ENCODE measurements around the gene CXCL8.
"Not testable (repeated sequence)": the region's sequence is repeated elsewhere in the genome, so short reads cannot be mapped to it uniquely, and the experiment has no call there.

CXCL8 gene

GRCh38 chr4:73740353-73740778 lies at the start of gene CXCL8:
TSS of gene CXCL8 (plus strand) at chr4:73740569. CDS start at chr4:73740659, 90 bp downstream.
- no peak for DNase-seq (ENCODE audit: low read depth)

DNA sequence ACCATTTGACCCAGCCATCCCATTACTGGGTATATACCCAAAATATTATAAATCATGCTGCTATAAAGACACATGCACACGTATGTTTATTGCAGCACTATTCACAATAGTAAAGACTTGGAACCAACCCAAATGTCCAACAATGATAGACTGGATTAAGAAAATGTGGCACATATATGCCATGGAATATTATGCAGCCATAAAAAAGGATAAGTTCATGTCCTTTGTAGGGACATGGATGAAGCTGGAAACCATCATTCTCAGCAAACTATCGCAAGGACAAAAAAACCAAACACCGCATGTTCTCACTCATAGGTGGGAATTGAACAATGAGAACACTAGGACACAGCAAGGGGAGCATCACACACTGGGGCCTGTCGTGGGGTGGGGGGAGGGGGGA lies 49.2 kb upstream of the CXCL8 start:
- not testable (repeated sequence) for DNase-seq (ENCODE audit: low read depth)

DNA sequence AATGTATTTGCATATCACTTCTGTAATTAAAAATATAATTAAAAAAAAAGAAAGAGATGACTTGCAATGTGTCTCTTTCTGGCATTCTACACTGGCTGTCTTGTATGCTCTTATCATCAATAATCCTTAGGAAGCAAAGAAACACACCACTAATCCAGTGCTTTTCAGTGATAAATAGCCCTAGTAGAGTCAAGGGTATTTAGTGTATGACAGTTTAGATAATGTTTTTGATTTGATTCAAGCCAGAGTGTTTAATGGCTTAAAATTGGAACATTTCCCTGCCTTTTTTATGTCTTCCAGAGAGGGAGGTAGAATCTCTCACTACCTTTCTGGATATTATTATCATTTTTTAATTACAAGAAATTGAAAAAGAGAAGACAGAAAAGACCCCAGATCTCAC lies 48.6 kb upstream of the CXCL8 start:
- no peak for DNase-seq (ENCODE audit: low read depth)

GRCh38 chr4:73692254-73692653 lies 48.1 kb upstream of the CXCL8 start:
- no peak for DNase-seq (ENCODE audit: low read depth)

- no peak for DNase-seq (ENCODE audit: low read depth)
These were observed 47.7 kb upstream of the CXCL8 start for GRCh38 chr4:73692701-73693100.

- no peak for DNase-seq (ENCODE audit: low read depth)
These were observed 46.6 kb upstream of the CXCL8 start for GRCh38 chr4:73693811-73694210.

DNA sequence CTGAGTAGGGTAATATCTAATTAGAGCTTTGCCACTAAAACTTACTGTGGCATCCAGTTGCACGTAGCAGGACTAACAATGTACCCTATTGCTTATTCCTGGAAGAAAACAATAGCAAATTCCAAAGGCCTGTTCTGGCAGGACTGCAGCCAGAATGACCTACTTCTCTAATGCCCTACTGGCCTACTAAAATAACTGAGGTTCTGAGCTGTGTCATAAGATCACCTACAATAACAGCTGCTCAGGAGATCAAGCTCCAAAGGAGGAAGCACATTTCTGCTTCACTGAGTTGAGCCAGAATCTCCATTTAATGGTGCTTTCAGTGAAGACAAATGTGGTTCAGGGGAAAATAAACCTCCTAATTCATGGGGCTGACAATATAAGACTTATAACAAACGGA lies 42.2 kb upstream of the CXCL8 start:
- no peak for DNase-seq (ENCODE audit: low read depth)

DNA sequence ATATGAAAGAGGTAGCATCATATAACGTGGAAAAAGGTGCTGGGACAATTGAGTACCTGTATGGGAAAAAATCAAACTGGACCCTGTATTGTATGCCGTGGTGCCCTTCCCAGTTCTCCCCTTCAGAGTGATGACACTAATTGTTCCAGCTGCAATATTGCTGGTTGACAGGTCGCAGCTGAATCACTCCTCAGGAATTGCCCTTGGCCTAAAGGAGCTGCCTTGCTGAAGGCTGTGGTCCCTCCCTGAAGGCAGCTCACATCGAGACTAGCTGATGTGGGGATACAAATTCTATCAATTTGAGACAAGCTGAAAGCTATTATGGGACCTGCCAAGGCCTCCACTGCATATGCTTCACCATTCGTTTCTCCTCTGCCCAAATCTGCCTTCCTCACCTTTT lies 39.3 kb upstream of the CXCL8 start:
- DNase-seq (ENCODE audit: low read depth): no peak

- no peak for DNase-seq (ENCODE audit: low read depth)
These were observed 37.5 kb upstream of the CXCL8 start for GRCh38 chr4:73702796-73703287.

- no peak for DNase-seq (ENCODE audit: low read depth)
These were observed 37.0 kb upstream of the CXCL8 start for GRCh38 chr4:73703320-73703719.

GRCh38 chr4:73704314-73705055 lies 35.9 kb upstream of the CXCL8 start:
- DNase-seq (ENCODE audit: low read depth): no peak

DNA sequence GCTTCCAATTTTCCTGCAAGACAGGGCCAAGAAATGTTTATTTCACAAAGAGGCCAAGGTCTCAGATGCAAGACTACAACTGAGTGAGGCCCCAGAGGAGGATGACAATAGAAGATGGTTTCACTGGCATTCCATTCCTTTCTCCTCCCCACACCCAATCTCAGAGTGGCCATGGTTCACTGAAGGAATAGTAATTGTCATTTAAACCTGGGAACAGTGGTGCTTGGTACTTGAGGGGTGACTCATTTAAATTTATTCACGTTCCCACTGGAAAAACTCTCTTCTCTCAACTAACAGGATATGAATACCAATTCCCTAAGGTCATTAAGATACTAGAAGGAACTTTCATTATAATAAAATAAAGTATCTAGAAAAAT lies 35.3 kb upstream of the CXCL8 start:
- no peak for DNase-seq (ENCODE audit: low read depth)

GRCh38 chr4:73705721-73706120 lies 34.6 kb upstream of the CXCL8 start:
- no peak for DNase-seq (ENCODE audit: low read depth)

GRCh38 chr4:73706811-73707210 lies 33.6 kb upstream of the CXCL8 start:
- no peak for DNase-seq (ENCODE audit: low read depth)

DNA sequence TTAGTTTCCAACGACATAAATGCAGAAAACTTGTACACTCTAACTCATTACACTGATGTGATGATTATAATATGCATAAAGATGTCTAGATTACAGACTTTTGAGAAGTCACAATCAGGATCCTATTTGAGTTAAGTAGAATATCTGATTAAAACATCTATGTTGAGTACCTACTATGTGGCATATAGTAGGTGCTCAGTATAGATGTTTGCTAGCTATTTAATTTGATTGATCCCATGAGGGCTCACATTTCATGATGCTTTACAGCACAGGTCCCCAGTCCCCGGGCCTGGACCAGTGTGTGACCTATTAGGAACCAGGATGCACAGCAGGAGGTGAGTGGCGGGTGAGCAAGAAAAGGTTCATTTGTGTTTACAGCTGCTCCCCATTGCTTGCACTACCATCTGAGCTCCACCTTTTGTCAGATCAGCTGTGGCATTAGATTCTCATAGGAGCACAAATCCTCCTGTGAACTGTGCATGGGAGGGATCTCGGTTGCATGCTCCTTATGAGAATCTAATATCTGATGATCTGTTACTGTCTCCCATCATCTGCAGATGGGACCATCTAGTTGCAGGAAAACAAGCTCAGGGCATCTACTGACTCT lies 33.0 kb upstream of the CXCL8 start:
- DNase-seq (ENCODE audit: low read depth): no peak

DNA sequence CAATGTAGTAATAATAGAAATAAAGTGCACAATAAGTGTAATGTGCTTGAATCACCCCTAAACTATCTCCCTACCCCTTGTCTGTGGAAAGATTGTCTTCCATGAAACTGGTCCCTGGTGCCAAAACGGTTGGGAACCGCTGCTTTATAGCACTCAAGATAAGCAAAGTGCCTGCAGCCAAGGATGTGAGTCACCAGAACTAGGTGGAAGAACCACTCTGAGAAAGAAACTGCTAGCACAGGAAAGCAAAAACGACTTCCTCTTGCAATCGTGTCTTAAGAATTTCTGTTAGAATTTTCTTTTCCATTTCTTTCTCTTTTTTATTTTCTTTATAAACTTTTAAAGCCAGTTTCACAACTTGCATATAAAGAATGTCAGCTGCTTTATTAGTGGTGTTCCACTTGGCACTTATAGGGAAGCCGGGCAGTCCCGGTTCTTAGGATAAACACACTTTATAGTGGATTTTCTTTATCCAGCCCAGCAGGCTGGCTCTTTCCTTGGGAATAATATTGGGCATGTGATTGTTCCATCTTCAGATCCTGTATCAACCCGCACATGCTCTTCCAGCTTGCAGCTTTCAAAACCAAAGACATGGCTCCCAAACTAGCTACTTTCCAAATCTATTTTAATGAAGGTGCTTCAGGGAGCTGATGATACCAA lies 32.3 kb upstream of the CXCL8 start:
- no peak for DNase-seq (ENCODE audit: low read depth)

GRCh38 chr4:73709451-73710033 lies 30.8 kb upstream of the CXCL8 start:
- no peak for DNase-seq (ENCODE audit: low read depth)

- no peak for DNase-seq (ENCODE audit: low read depth)
These were observed 30.3 kb upstream of the CXCL8 start for GRCh38 chr4:73710094-73710493.

- no peak for DNase-seq (ENCODE audit: low read depth)
These were observed 28.4 kb upstream of the CXCL8 start for GRCh38 chr4:73711989-73712388.

GRCh38 chr4:73713650-73714049 lies 26.7 kb upstream of the CXCL8 start:
- DNase-seq (ENCODE audit: low read depth): no peak

DNA sequence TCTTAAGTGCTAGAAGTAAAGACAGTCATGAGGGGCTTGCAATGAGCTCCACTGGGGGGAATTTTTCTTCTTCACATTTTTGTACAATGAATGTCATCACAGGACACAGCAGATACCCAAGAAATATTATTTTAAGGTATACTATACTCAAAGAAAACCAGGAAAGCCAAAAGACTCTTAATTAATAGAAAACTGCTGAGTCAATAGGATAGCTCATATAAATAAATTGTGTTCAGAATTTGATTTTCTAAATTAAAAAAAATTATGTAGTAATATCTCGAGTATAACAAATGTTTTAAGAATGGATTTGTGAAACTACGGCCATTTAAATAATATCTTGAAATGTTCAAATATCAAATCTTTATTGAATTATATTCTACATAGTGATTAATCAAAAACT lies 25.7 kb upstream of the CXCL8 start:
- DNase-seq (ENCODE audit: low read depth): no peak

GRCh38 chr4:73715659-73716058 lies 24.7 kb upstream of the CXCL8 start:
- no peak for DNase-seq (ENCODE audit: low read depth)

Data from activated T-helper 1 cell treated with Interleukin-2 at 50 U/mL for 16 hours (primary cell).